ENCODE data around the gene AASS. TPM values are rescaled to one million over a fixed set of nuclear protein-coding genes. Genes with fewer than 3 reads are reported as not detected.

AASS gene
- total RNA-seq, 1 donor from 2014 or later: 24.2 TPM

- no peak overlapping the region for H3K4me3 ChIP-seq
- no peak for ATAC-seq
- no peaks in the 10 kb centered on the region for H3K27me3 ChIP-seq (ENCODE audit: low read depth)
- no peak for DNase-seq
- no peaks in the 10 kb centered on the region for H3K9me3 ChIP-seq
- H3K36me3 ChIP-seq: no peaks in the 10 kb centered on the region
- no peak overlapping the region for H3K27ac ChIP-seq
- no peak for TF ChIP-seq CTCF (IDR thresholded peaks at IDR 0.05)
- no peaks in the 10 kb centered on the region for H3K4me1 ChIP-seq
- intact Hi-C loops (cut with DNase I): no loop called here
Observed at GRCh38 chr7:122027058-122027457, 117.0 kb downstream of the AASS start.

Other genes with a start within 250 kb of the AASS start
- gene FEZF1, start 160.5 kb upstream of the AASS start, total RNA-seq: not detected